HG03565 (cell line): Measurements from ENCODE around the gene HTR3A.
"Not testable (repeated sequence)": the region's sequence is repeated elsewhere in the genome, so short reads cannot be mapped to it uniquely, and the experiment has no call there.

ENCODE experiments used
- ATAC-seq: cut with Tn5 transposase; IDR thresholded peaks from one replicate; pipeline ENCODE4 v1.9.1; 2021; ENCODE audit warnings: mild to moderate bottlenecking, moderate library complexity; ENCODE audit not compliant: unreplicated experiment

Gene HTR3A

GRCh38 chr11:113974741-113975470, at the start of gene HTR3A:
HTR3A (plus strand) TSS chr11:113975108; CDS start chr11:113975326, 218 bp downstream.
- ATAC-seq: no peak

- no peak for ATAC-seq
Observed at GRCh38 chr11:113926273-113927197, 48.4 kb upstream of the HTR3A start.

DNA sequence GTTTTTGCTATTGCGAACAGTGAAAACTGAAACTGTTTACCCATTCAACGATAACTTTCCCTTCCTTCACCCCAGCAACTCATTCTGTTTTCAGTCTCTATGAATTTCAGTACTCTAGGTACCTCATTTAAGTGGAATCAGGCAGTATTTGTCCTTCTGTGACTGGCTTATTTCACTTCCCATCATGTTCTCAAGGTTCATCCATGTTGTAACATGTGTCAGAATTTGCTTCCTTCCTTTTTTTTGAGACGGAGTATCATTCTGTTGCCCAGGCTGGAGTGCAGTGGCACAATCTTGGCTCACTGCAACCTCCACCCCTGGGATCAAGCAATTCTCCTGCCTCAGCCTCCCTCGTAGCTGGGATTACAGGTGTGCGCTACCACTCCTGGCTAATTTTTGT, 46.6 kb upstream of the HTR3A start:
- no peak for ATAC-seq

GRCh38 chr11:113932788-113933187, 42.1 kb upstream of the HTR3A start:
- ATAC-seq: no peak

- not testable (repeated sequence) for ATAC-seq
Observed at GRCh38 chr11:113934193-113934592, 40.7 kb upstream of the HTR3A start.

DNA sequence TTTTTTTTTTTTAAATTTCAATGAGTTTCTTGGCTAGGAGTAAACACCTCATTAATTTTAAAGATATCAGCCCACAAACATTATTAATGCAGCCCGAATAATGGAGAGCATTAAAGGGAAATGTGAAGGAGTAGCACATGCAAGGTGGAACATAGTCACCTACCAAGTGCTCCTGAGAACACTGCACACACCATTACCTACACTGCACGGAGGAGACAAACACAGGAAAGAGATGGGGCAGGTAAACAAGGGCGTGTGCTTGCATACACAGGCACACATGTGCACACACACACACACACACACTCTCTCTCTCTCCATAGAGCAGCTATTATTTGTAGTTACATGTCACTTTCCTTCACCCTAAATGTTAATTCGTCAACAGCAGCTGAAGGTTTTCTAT, 40.1 kb upstream of the HTR3A start:
- ATAC-seq: no peak

DNA sequence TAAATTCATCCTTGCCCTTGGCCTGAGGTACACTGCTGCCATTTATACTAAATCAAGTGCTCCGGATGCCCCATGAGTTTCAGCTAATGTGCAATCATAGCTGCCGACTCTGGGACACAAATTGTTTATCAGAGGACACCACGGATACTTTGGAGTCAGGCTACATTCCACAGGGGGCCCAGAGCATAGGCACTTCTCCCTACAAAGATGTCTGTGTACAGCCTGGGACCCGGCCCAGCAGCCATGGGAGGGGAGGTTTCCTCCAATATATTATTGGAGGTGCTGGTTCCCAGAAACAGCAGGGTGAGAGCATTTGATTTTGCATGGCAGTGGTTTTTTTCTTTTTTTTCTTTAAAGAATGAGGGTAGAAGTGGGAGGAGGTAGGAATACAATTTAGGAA, 39.0 kb upstream of the HTR3A start:
- no peak for ATAC-seq

DNA sequence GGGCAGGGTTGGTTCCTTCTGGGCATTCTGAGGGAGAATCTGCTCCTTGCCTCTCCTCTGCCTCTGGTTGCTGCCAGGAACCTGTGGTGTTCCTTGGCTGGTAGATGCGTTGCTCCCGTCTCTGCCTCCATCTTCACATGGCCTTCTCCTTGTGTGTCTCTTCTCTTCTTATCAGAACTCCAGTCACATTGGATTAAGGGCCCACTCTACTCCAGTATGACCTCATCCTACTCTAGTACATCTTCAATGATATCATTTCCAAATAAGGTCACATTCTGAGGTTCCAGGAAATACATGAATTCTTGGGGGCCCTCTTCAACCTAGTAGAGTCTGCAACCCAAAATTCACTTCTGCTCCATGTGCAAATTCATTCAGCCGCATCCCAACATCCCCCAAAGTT, 37.0 kb upstream of the HTR3A start:
- ATAC-seq: no peak

DNA sequence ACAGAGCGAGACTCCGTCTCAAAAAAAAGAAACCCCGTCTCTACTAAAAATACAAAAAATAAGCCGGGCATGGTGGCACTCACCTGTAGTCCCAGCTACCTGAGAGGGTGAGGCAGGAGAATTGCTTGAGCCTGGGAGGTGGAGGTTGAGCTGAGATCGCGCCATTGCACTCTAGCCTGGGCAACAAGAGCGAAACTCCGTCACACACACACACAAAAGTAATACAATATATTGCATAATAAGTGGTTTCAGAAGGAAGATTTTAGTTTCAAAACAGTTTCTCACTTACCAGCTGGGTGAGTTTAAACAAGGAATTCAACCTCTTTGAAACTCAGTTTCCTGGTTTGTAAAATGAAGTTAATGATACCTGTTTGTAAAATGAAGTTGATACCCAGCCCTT, 32.7 kb upstream of the HTR3A start:
- no peak for ATAC-seq

- not testable (repeated sequence) for ATAC-seq
Observed at GRCh38 chr11:113946162-113946561, 28.7 kb upstream of the HTR3A start.

GRCh38 chr11:113947994-113948393, 26.9 kb upstream of the HTR3A start:
- ATAC-seq: no peak

DNA sequence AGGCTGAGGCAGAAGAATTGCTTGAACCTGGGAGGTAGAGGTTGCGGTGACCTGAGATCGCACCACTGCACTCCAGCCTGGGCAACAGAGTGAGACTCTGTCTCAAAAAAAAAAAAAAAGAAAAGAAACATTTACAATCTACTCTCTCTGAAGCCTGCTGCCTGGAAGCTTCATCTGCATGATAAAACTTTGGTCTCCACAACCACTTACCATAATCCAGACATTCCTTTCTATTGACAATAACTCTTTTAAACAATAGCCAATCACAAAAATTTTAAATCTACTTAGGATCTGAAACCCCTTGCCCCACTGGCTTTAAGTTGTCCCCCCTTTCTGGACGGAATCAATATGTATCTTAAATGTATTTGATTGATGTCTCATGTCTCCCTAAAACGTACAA, 25.0 kb upstream of the HTR3A start:
- no peak for ATAC-seq

- no peak for ATAC-seq
Observed at GRCh38 chr11:113951537-113951936, 23.4 kb upstream of the HTR3A start.

- ATAC-seq: no peak
Observed at GRCh38 chr11:113952070-113952469, 22.8 kb upstream of the HTR3A start.

- ATAC-seq: no peak
Observed at GRCh38 chr11:113952588-113952987, 22.3 kb upstream of the HTR3A start.

- ATAC-seq: no peak
Observed at GRCh38 chr11:113954235-113954634, 20.7 kb upstream of the HTR3A start.

DNA sequence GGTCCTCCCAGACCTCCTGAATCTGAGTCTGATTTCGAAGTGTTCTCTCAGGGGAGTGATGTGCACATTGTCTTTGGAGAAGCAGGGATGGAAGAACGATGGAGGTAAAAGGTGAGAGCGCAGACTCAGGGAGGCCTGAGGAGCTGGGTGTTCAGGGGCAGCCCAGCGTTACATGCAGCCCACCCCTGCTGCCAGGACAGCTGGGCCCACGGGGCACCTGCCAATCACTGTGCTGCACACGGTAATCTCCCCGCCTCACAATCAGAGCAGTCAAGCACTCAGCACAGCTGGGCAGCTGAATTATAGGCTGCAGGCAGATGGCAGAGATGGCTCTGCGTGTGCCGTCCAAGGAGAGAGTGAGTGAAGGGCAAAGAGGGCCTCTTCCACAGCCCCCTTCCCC, 17.9 kb upstream of the HTR3A start:
- no peak for ATAC-seq

GRCh38 chr11:113960702-113961330, 14.1 kb upstream of the HTR3A start:
- ATAC-seq: no peak

- no peak for ATAC-seq
Observed at GRCh38 chr11:113967361-113967760, 7.5 kb upstream of the HTR3A start.

GRCh38 chr11:113971506-113972195, 3.3 kb upstream of the HTR3A start:
- ATAC-seq: no peak

DNA sequence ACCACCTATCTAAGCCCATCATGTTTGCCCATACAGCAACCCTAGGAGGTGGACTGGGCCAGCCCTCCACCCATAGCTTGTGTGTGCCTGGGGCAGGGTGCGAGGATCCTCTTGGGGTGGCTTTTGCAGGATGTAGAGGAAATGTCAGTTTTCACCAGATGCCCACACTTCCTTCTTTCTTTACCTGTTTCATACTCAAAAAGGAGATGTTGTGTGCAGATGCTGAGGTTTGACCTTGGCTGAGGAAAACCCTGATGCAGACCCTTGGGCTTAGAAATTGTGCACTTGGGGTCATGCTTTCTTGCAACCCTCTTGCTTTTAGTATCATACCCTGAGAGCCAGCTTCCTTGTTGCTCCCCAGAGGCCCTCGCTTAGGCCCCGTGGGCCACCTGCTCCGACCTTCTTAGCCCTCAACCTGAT, 2.2 kb downstream of the HTR3A start:
- no peak for ATAC-seq
